AG09309 (cell line): ENCODE data around the gene XRRA1.

Experiments
- DNase-seq: peaks from one replicate; pipeline ENCODE4 v3.0.0-alpha.2; 2010; ENCODE audit warnings: low read depth
- H3K4me3 ChIP-seq: 2 replicates; pipeline ENCODE4 v1.5.1; 2011; ENCODE audit warnings: mild to moderate bottlenecking, low read depth, low read length, moderate library complexity; ENCODE audit not compliant: control insufficient read depth
- CTCF ChIP-seq: IDR thresholded peaks from 2 replicates; pipeline ENCODE4 v1.5.1; 2011; ENCODE audit warnings: mild to moderate bottlenecking, low read depth, low read length, inconsistent platforms; ENCODE audit not compliant: insufficient read depth, control insufficient read depth; ENCODE audit errors: missing control alignments

XRRA1 gene

GRCh38 chr11:74815966-74816365, 132.9 kb downstream of the XRRA1 start:
- no peak for DNase-seq
- TF ChIP-seq CTCF = no peak
- no peak overlapping the region for H3K4me3 ChIP-seq

GRCh38 chr11:74809801-74810200, 139.1 kb downstream of the XRRA1 start:
- no peak overlapping the region for H3K4me3 ChIP-seq
- DNase-seq = no peak
- TF ChIP-seq CTCF = no peak

GRCh38 chr11:74806267-74806666, 142.6 kb downstream of the XRRA1 start:
- no peak for DNase-seq
- H3K4me3 ChIP-seq = no peak overlapping the region
- TF ChIP-seq CTCF = no peak

- no peak for TF ChIP-seq CTCF
- no peak overlapping the region for H3K4me3 ChIP-seq
- no peak for DNase-seq
These were observed 157.4 kb downstream of the XRRA1 start for GRCh38 chr11:74791333-74792100.
